Measurements from ENCODE around the gene COPZ1. TPM values are rescaled to one million over a fixed set of nuclear protein-coding genes. Genes with fewer than 3 reads are reported as not detected.

COPZ1 gene
- polyA plus RNA-seq, 3 donors, result 78.9 to 190 (median 176) TPM

DNA sequence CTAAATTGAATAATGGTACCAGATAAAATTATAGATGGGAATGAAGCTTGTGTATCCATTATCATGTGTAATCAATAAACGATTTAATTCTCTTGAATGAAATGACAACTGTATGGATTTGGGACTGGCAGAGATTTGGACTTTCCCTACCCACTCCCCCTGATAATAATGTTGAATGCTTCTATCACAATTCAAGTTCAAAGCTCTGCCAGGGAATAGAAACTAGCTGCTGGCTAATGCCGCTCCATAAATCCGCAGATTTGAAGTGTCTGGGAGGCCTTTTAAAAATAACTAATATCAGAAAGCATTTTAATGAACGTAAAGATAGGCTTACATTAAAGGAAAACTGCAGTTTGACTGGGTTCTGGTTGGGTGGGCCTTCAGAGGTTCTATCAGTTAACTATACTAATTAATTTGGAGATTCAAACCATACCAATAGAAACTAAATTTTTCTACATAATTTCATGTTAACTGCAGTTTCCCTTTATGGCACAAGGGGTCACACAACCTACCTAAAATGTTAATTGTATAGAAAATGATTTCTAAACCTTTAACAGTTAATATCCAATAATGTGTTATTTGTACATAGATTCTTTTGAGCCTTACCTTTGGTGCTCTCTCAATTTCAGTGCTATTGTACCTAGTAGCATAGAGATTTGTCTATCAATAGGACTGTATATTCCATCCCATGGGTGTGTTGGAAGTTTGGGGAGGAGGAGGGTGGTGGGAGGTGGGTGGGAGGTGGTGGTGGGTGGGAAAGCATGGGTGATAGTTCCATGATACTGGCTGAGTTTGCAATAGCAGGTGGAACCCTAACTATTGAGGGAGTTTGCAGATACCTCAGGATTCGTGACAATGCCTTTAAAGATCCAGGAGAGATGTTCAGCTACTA, 39.5 kb upstream of the COPZ1 start:
- Histone ChIP-seq H3K4me3 (replicated peaks in 1 of 3; ENCODE audit: low read depth in 2 of 3, low read length in 3 of 3) (peak overlapping the region in 1 of 3 experiments; percentile 31), H3K4me2 (replicated peaks; ENCODE audit: extremely low read depth, low read length, poor library complexity, severe bottlenecking) (peak overlapping the region; percentile 32), H3K4me1 (ENCODE audit: control insufficient read depth in 1 of 2, insufficient read depth in 2 of 2, low read length in 2 of 2) (peaks cover 84 to 95% of the 10 kb centered on the region in 2 donors), H3K79me2 (ENCODE audit: insufficient read depth, low read length) (peaks cover 98% of the 10 kb centered on the region), H3K9ac (ENCODE audit: insufficient read depth, low read length, poor library complexity, severe bottlenecking) (no peak overlapping the region), H3K27ac (ENCODE audit: low read depth in 1 of 2, low read length in 2 of 2) (peak overlapping the region; percentile 46 to 74), H2AFZ (ENCODE audit: insufficient read depth, low read depth, low read length, poor library complexity, severe bottlenecking) (no peak overlapping the region), H4K20me1 (ENCODE audit: insufficient read depth, low read length) (peaks cover 96% of the 10 kb centered on the region), H3K36me3 (replicated peaks in 1 of 2; ENCODE audit: control insufficient read depth in 1 of 2, insufficient read depth in 2 of 2, low read length in 2 of 2) (peaks cover 66 to 86% of the 10 kb centered on the region in 2 donors), H3K9me3 (replicated peaks in 1 of 2; ENCODE audit: control insufficient read depth in 1 of 2, insufficient read depth in 1 of 2, low read length in 2 of 2) (no peaks in the 10 kb centered on the region), H3K27me3 (ENCODE audit: control insufficient read depth in 2 of 2, insufficient read depth in 2 of 2, low read length in 2 of 2) (no peaks in the 10 kb centered on the region)
- TF ChIP-seq, protein P1, sequence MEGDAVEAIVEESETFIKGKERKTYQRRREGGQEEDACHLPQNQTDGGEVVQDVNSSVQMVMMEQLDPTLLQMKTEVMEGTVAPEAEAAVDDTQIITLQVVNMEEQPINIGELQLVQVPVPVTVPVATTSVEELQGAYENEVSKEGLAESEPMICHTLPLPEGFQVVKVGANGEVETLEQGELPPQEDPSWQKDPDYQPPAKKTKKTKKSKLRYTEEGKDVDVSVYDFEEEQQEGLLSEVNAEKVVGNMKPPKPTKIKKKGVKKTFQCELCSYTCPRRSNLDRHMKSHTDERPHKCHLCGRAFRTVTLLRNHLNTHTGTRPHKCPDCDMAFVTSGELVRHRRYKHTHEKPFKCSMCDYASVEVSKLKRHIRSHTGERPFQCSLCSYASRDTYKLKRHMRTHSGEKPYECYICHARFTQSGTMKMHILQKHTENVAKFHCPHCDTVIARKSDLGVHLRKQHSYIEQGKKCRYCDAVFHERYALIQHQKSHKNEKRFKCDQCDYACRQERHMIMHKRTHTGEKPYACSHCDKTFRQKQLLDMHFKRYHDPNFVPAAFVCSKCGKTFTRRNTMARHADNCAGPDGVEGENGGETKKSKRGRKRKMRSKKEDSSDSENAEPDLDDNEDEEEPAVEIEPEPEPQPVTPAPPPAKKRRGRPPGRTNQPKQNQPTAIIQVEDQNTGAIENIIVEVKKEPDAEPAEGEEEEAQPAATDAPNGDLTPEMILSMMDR (IDR thresholded peaks at IDR 0.05), result peak; percentile 60
- WGBS (ENCODE audit: insufficient coverage), result 63% methylated on average over 1 of the region's 5 CpGs
- peak overlapping the region in 1 of 2 donors; percentile 4 for H3K4me3 Mint-ChIP-seq
- no peak for DNase-seq
- no peaks in the 10 kb centered on the region for H3K9me3 Mint-ChIP-seq
- H3K27me3 Mint-ChIP-seq (ENCODE audit: low read depth in 3 of 3), result no peaks in the 10 kb centered on the region
- H3K36me3 Mint-ChIP-seq, result peaks cover 75 to 89% of the 10 kb centered on the region in 2 donors
- peak overlapping the region; percentile 15 to 86 (median 77) for H3K27ac Mint-ChIP-seq
- intact Hi-C loops (cut with micrococcal nuclease), result no loop called here
- H3K4me1 Mint-ChIP-seq, result peaks cover 83% of the 10 kb centered on the region

DNA sequence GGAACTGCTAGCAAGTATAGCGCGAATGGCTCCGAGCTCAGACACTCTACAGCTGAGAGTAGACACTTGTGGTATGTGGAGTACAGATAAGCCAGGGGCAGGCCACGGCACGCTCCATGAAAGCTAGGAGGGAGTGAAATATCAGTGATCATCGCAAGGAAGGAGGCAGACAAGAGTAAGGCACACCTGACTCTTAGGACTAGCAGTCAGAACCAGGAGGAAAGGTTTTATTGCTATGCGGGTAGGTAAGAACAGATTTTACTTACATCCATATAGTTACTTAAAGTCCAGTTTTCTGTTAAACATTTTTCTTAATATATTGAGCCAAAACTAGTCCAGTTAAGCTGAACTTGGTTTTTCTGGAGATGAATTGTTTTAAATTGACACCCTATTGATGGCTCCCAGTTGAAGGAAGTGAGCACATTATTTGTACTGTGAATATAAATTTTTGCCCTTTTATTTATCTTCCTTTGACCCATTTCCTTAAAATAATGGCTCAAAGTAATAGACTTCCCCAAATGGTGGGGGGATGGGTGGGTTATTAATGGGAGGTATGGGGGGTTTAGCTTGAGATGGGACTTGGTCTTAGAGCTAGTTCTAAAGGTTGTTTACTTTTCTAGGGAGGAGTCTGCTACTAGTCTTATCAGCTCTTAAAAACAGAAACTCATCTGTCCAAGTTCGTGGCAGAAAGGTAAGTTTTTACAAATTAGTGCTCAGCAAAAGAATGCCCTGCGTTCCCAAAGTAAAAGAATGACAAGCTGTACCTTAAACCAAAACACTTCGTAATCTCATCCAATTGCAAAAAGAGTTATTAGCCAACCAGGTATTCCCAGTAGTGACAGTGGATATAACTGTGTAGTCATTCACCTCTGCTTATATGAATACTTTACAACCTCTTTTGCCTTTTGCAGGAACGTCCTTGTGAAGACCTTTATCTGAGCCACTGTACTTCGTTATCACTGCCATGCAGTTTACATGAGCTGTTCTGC, 38.6 kb upstream of the COPZ1 start:
- peaks cover 100% of the 10 kb centered on the region for H3K79me2 ChIP-seq (ENCODE audit: insufficient read depth, low read length)
- H3K27me3 ChIP-seq (ENCODE audit: control insufficient read depth in 2 of 2, insufficient read depth in 2 of 2, low read length in 2 of 2), result no peaks in the 10 kb centered on the region
- 64% methylated on average over 5 of the region's 12 CpGs for WGBS (ENCODE audit: insufficient coverage)
- H3K4me2 ChIP-seq (replicated peaks; ENCODE audit: extremely low read depth, low read length, poor library complexity, severe bottlenecking), result peak overlapping the region; percentile 32
- peaks cover 98% of the 10 kb centered on the region for H4K20me1 ChIP-seq (ENCODE audit: insufficient read depth, low read length)
- Mint-ChIP-seq H3K4me3 (no peak overlapping the region), H3K36me3 (peaks cover 84 to 97% of the 10 kb centered on the region in 2 donors), H3K27me3 (ENCODE audit: low read depth in 3 of 3) (no peaks in the 10 kb centered on the region), H3K9me3 (no peaks in the 10 kb centered on the region), H3K27ac (peak overlapping the region; percentile 71 to 88 (median 82)), H3K4me1 (peaks cover 91% of the 10 kb centered on the region)
- no peak for DNase-seq
- TF ChIP-seq, protein P1 (IDR thresholded peaks at IDR 0.05), result no peak
- peak overlapping the region; percentile 46 to 74 for H3K27ac ChIP-seq (ENCODE audit: low read depth in 1 of 2, low read length in 2 of 2)
- no peak overlapping the region for H3K9ac ChIP-seq (ENCODE audit: insufficient read depth, low read length, poor library complexity, severe bottlenecking)
- no peaks in the 10 kb centered on the region for H3K9me3 ChIP-seq (replicated peaks in 1 of 2; ENCODE audit: control insufficient read depth in 1 of 2, insufficient read depth in 1 of 2, low read length in 2 of 2)
- peaks cover 73 to 96% of the 10 kb centered on the region in 2 donors for H3K36me3 ChIP-seq (replicated peaks in 1 of 2; ENCODE audit: control insufficient read depth in 1 of 2, insufficient read depth in 2 of 2, low read length in 2 of 2)
- intact Hi-C loops (cut with micrococcal nuclease), result no loop called here
- H2AFZ ChIP-seq (ENCODE audit: insufficient read depth, low read depth, low read length, poor library complexity, severe bottlenecking), result no peak overlapping the region
- peaks cover 91 to 100% of the 10 kb centered on the region in 2 donors for H3K4me1 ChIP-seq (ENCODE audit: control insufficient read depth in 1 of 2, insufficient read depth in 2 of 2, low read length in 2 of 2)
- H3K4me3 ChIP-seq (replicated peaks in 1 of 3; ENCODE audit: low read depth in 2 of 3, low read length in 3 of 3), result peak overlapping the region in 1 of 3 experiments; percentile 31
